Trophoblast cell (in vitro differentiated cells and primary cell): Measurements from ENCODE around the gene CPE.

Source experiments
- DNase-seq, 2 donors: peaks; one replicate each; pipeline ENCODE4 v3.0.0-alpha.2; 2016
- H2AFZ ChIP-seq: 2 replicates; pipeline ENCODE4 v1.6.1; 2013; ENCODE audit warnings: low read length, moderate library complexity, mild to moderate bottlenecking; ENCODE audit not compliant: insufficient read depth, poor library complexity
- H2AK5ac ChIP-seq: 2 replicates; pipeline ENCODE4 v1.6.1; 2013; ENCODE audit warnings: mild to moderate bottlenecking, low read length
- H2BK120ac ChIP-seq: 2 replicates; pipeline ENCODE4 v1.6.1; 2013; ENCODE audit warnings: low read length, mild to moderate bottlenecking, moderate library complexity; ENCODE audit not compliant: insufficient read depth, poor library complexity
- H2BK12ac ChIP-seq: 2 replicates; pipeline ENCODE4 v1.6.1; 2013; ENCODE audit warnings: mild to moderate bottlenecking, low read length, moderate library complexity
- H2BK5ac ChIP-seq: 2 replicates; pipeline ENCODE4 v1.6.1; 2013; ENCODE audit warnings: low read length, low read depth, moderate library complexity, mild to moderate bottlenecking; ENCODE audit not compliant: poor library complexity
- H3K14ac ChIP-seq: 2 replicates; pipeline ENCODE4 v1.6.1; 2013; ENCODE audit warnings: mild to moderate bottlenecking, low read length
- H3K18ac ChIP-seq: 2 replicates; pipeline ENCODE4 v1.6.1; 2013; ENCODE audit warnings: mild to moderate bottlenecking, low read length
- H3K23ac ChIP-seq: 2 replicates; pipeline ENCODE4 v1.6.1; 2013; ENCODE audit warnings: low read length
- H3K27ac ChIP-seq: 2 replicates; pipeline ENCODE4 v1.5.1; 2013; ENCODE audit warnings: low read depth, mild to moderate bottlenecking, inconsistent platforms, low read length, moderate library complexity
- H3K27me3 ChIP-seq: 2 replicates; pipeline ENCODE4 v1.6.1; 2013; ENCODE audit warnings: inconsistent platforms, mild to moderate bottlenecking, low read length, moderate library complexity; ENCODE audit not compliant: insufficient read depth
- H3K36me3 ChIP-seq, 2 experiments: 1 replicate in 1 of 2; 2 replicates in 1 of 2; pipeline ENCODE4 v1.6.1; 2013; ENCODE audit warnings: low read length in 2 of 2, mild to moderate bottlenecking in 2 of 2, moderate library complexity in 1 of 2; ENCODE audit not compliant: insufficient read depth in 2 of 2, control insufficient read depth in 1 of 2
- H3K4ac ChIP-seq: 2 replicates; pipeline ENCODE4 v1.6.1; 2013; ENCODE audit warnings: low read depth, mild to moderate bottlenecking, low read length, moderate library complexity
- H3K4me1 ChIP-seq, 2 experiments: 1 replicate in 1 of 2; 2 replicates in 1 of 2; pipeline ENCODE4 v1.6.1; 2013; ENCODE audit warnings: low read length in 2 of 2, mild to moderate bottlenecking in 2 of 2, moderate library complexity in 1 of 2; ENCODE audit not compliant: insufficient read depth in 2 of 2, control insufficient read depth in 1 of 2
- H3K4me2 ChIP-seq: 2 replicates; pipeline ENCODE4 v1.6.1; 2013; ENCODE audit warnings: inconsistent platforms, mild to moderate bottlenecking, low read length, moderate library complexity
- H3K4me3 ChIP-seq: 2 replicates; pipeline ENCODE4 v1.5.1; 2013; ENCODE audit warnings: mild to moderate bottlenecking, low read depth, low read length, inconsistent platforms
- H3K79me1 ChIP-seq: one replicate; pipeline ENCODE4 v1.6.1; 2013; ENCODE audit warnings: low read length
- H3K79me2 ChIP-seq: 2 replicates; pipeline ENCODE4 v1.6.1; 2013; ENCODE audit warnings: low read length, mild to moderate bottlenecking; ENCODE audit not compliant: control insufficient read depth, insufficient read depth, poor library complexity
- H3K9ac ChIP-seq: 2 replicates; pipeline ENCODE4 v1.6.1; 2013; ENCODE audit warnings: mild to moderate bottlenecking, low read length
- H3K9me3 ChIP-seq: 2 replicates; pipeline ENCODE4 v1.6.1; 2013; ENCODE audit warnings: low read depth, mild to moderate bottlenecking, control low read depth, inconsistent platforms, low read length; ENCODE audit not compliant: insufficient read depth
- H4K12ac ChIP-seq: 2 replicates; pipeline ENCODE4 v1.6.1; 2013; ENCODE audit warnings: low read depth, mild to moderate bottlenecking, low read length, moderate library complexity
- H4K8ac ChIP-seq: 2 replicates; pipeline ENCODE4 v1.6.1; 2013; ENCODE audit warnings: low read depth, mild to moderate bottlenecking, low read length, moderate library complexity
- H4K91ac ChIP-seq: one replicate; pipeline ENCODE4 v1.6.1; 2013; ENCODE audit warnings: low read depth, mild to moderate bottlenecking, low read length, moderate library complexity
- WGBS: extraction: QIAGEN DNeasy Blood & Tissue Kit; methylation state at CpG from one replicate; pipeline ENCODE4 v1.1.7; 2013; ENCODE audit warnings: missing lambda C conversion rate; ENCODE audit not compliant: insufficient read length, insufficient coverage; ENCODE audit errors: extremely low coverage; 5-methylcytosine and 5-hydroxymethylcytosine counted together

The CPE gene

DNA sequence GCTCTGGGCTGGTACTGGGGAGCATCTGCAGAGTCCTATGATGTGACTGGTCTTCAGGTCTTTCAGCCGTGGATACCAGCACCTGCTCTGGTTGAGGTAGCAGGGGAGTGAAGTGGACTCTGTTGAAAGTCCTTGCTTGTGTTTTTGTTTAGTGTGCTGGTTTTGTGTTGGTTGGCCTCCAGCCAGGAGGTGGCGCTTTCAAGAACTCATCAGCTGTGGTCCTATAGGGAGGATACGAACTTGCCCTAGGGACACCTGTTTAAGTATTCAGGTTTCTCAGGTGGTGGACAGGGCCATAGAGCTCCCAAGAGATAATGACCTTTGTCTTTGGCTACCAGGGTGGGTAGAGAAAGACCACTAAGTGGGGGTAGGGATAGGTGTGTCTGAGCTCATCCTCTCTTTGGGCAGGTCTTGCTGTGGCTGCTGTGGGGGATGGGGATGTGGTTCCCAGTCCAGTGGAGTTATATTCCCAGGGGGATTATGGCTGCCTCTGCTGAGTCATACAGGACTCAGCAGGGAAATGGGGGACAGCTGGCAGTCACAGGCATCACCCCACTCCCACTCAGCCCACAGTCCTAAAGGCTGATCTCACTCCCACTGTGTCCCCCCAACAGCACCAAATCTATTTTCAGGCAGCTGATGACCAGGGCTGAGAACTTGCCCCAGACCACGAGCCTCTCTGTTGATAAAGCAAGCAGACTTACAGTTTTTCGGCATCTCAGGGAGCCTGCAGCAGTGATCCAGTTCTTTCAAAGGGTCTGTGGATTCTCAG, 27.3 kb upstream of the CPE start:
- no peak overlapping the region for H2BK5ac ChIP-seq
- no peak overlapping the region for H2AFZ ChIP-seq
- H2BK12ac ChIP-seq: no peak overlapping the region
- no peak for DNase-seq
- H3K23ac ChIP-seq: no peak overlapping the region
- no peak overlapping the region for H3K9ac ChIP-seq
- no peak overlapping the region for H3K4me3 ChIP-seq
- no peak overlapping the region for H3K27ac ChIP-seq
- no peaks in the 10 kb centered on the region for H3K36me3 ChIP-seq
- H4K91ac ChIP-seq: no peak overlapping the region
- no CpG with 5 or more reads among the region's 5 CpGs for WGBS
- H2AK5ac ChIP-seq: no peak overlapping the region
- no peak overlapping the region for H4K12ac ChIP-seq
- no peak overlapping the region for H3K14ac ChIP-seq
- H4K8ac ChIP-seq: no peak overlapping the region
- no peaks in the 10 kb centered on the region for H3K4me1 ChIP-seq
- no peak overlapping the region for H3K4ac ChIP-seq
- no peaks in the 10 kb centered on the region for H3K79me2 ChIP-seq
- H3K18ac ChIP-seq: no peak overlapping the region
- no peak overlapping the region for H3K4me2 ChIP-seq
- no peak overlapping the region for H2BK120ac ChIP-seq
- H3K79me1 ChIP-seq: no peaks in the 10 kb centered on the region
- no peaks in the 10 kb centered on the region for H3K27me3 ChIP-seq
- no peaks in the 10 kb centered on the region for H3K9me3 ChIP-seq

DNA sequence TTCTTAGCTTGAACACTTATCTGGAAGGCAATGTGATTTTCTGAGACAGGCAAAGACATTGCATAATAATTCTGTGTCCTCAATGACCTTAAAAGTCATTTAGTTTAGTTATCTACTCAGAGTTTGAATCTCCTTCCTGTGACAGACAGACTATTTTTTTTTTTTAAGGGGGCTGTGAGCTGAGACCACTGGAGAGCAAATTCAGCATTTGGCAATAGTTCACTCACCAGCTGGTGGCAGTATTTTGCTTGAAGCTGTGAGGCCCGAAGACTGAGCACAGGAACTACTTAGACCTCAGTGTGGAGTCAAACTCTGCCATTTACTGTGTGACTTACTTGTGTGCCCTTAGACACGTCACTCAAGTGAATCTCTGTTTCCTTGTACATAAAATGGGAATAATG, 22.9 kb upstream of the CPE start:
- Histone ChIP-seq H3K27ac (no peak overlapping the region), H2BK120ac (no peak overlapping the region), H2BK5ac (no peak overlapping the region), H3K9me3 (no peaks in the 10 kb centered on the region), H3K4me2 (no peak overlapping the region), H3K4me3 (no peak overlapping the region), H3K18ac (no peak overlapping the region), H2BK12ac (no peak overlapping the region), H3K36me3 (no peaks in the 10 kb centered on the region), H4K12ac (no peak overlapping the region), H3K9ac (no peak overlapping the region), H2AK5ac (no peak overlapping the region), H4K8ac (no peak overlapping the region), H3K14ac (no peak overlapping the region), H3K79me2 (no peaks in the 10 kb centered on the region), H3K4me1 (no peaks in the 10 kb centered on the region), H3K23ac (no peak overlapping the region), H3K79me1 (no peaks in the 10 kb centered on the region), H3K4ac (no peak overlapping the region), H2AFZ (no peak overlapping the region), H4K91ac (no peak overlapping the region), H3K27me3 (no peaks in the 10 kb centered on the region)
- WGBS: no CpG with 5 or more reads among the region's 2 CpGs
- DNase-seq: peak in 1 of 2 donors; percentile 31

GRCh38 chr4:165359506-165359905, 19.3 kb upstream of the CPE start:
- WGBS: no CpG with 5 or more reads among the region's 2 CpGs
- Histone ChIP-seq H3K4me1 (no peaks in the 10 kb centered on the region), H3K18ac (no peak overlapping the region), H3K14ac (no peak overlapping the region), H2BK12ac (no peak overlapping the region), H4K8ac (no peak overlapping the region), H3K27me3 (no peaks in the 10 kb centered on the region), H3K79me2 (no peaks in the 10 kb centered on the region), H2BK120ac (no peak overlapping the region), H2BK5ac (no peak overlapping the region), H2AFZ (no peak overlapping the region), H3K4me2 (no peak overlapping the region), H4K12ac (no peak overlapping the region), H3K4ac (no peak overlapping the region), H3K9me3 (no peaks in the 10 kb centered on the region), H2AK5ac (no peak overlapping the region), H4K91ac (no peak overlapping the region), H3K23ac (no peak overlapping the region), H3K36me3 (no peaks in the 10 kb centered on the region), H3K9ac (no peak overlapping the region), H3K79me1 (no peaks in the 10 kb centered on the region), H3K4me3 (no peak overlapping the region), H3K27ac (no peak overlapping the region)
- DNase-seq: no peak

DNA sequence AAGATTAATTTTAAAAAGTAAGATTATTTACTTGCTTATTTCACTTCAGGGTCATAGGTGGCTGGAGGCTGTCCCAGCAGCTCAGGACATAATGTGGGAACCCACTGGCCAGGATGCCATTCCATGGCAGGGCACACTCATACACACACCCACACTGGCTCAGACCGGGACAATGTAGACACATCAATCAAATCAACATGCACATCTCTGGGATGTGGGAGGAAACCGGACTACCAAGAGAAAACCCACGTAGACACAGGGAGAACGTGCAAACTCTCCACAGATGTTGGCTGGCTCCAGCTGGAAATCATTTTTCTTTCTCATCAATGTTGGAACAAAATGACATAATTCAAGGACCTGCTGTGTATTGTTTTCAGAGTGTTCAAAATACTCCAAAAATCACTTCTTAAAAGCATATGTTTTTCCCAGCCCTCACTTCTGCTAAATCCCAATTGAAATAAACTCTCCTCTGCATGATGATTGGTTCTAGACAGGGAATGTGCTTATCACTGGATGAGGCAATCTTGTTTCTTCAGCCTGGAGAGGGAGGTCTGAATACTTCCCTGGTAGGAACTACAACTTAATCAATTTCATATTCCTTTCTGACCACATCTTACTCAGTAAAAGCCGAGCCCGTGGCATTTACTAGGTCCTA, 18.6 kb upstream of the CPE start:
- WGBS: no CpG with 5 or more reads among the region's 6 CpGs
- H3K4me2 ChIP-seq: no peak overlapping the region
- H2AK5ac ChIP-seq: no peak overlapping the region
- no peak overlapping the region for H2BK12ac ChIP-seq
- H3K36me3 ChIP-seq: no peaks in the 10 kb centered on the region
- H4K91ac ChIP-seq: no peak overlapping the region
- no peak overlapping the region for H4K8ac ChIP-seq
- H2AFZ ChIP-seq: no peak overlapping the region
- no peak overlapping the region for H3K4me3 ChIP-seq
- no peaks in the 10 kb centered on the region for H3K27me3 ChIP-seq
- no peak overlapping the region for H3K4ac ChIP-seq
- H2BK5ac ChIP-seq: no peak overlapping the region
- no peak overlapping the region for H3K23ac ChIP-seq
- H4K12ac ChIP-seq: no peak overlapping the region
- no peaks in the 10 kb centered on the region for H3K79me1 ChIP-seq
- H3K9ac ChIP-seq: no peak overlapping the region
- no peaks in the 10 kb centered on the region for H3K9me3 ChIP-seq
- H3K18ac ChIP-seq: no peak overlapping the region
- no peak overlapping the region for H3K27ac ChIP-seq
- H3K4me1 ChIP-seq: peaks cover 0 to 2% of the 10 kb centered on the region in 2 experiments
- DNase-seq: no peak
- no peak overlapping the region for H2BK120ac ChIP-seq
- H3K79me2 ChIP-seq: no peaks in the 10 kb centered on the region
- H3K14ac ChIP-seq: no peak overlapping the region
